ENCODE data around the gene PTOV1.

GRCh38 chr19:49882643-49883042, 31.7 kb downstream of the PTOV1 start:
- TF ChIP-seq RBM22 (optimal IDR thresholded peaks at IDR 0.05; ENCODE audit: low read length), result no peak
- TF ChIP-seq, protein P1, sequence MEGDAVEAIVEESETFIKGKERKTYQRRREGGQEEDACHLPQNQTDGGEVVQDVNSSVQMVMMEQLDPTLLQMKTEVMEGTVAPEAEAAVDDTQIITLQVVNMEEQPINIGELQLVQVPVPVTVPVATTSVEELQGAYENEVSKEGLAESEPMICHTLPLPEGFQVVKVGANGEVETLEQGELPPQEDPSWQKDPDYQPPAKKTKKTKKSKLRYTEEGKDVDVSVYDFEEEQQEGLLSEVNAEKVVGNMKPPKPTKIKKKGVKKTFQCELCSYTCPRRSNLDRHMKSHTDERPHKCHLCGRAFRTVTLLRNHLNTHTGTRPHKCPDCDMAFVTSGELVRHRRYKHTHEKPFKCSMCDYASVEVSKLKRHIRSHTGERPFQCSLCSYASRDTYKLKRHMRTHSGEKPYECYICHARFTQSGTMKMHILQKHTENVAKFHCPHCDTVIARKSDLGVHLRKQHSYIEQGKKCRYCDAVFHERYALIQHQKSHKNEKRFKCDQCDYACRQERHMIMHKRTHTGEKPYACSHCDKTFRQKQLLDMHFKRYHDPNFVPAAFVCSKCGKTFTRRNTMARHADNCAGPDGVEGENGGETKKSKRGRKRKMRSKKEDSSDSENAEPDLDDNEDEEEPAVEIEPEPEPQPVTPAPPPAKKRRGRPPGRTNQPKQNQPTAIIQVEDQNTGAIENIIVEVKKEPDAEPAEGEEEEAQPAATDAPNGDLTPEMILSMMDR (CRISPR knock-in tag; IDR thresholded peaks at IDR 0.05), result no peak
- TF ChIP-seq STAT6 (CRISPR knock-in tag; IDR thresholded peaks at IDR 0.05; ENCODE audit: borderline replicate concordance), result no peak
- TF ChIP-seq AKNA (CRISPR knock-in tag; IDR thresholded peaks at IDR 0.05; ENCODE audit: borderline replicate concordance), result no peak
- TF ChIP-seq HCFC1 (IDR thresholded peaks at IDR 0.05; ENCODE audit: low read depth, low read length), result no peak
- no peak for TF ChIP-seq NPAS2 (CRISPR knock-in tag; IDR thresholded peaks at IDR 0.05; ENCODE audit: borderline replicate concordance)

All from HepG2 (cell line).